Activated CD8-positive, alpha-beta memory T cell treated with anti-CD3 and anti-CD28 coated beads, Interleukin-2, amount 50 U/mL, for 4 hours (primary cell): ENCODE data around the gene RNF11.
"Not testable (repeated sequence)": the region's sequence is repeated elsewhere in the genome, so short reads cannot be mapped to it uniquely, and the experiment has no call there.

ENCODE experiments used
- DNase-seq: peaks from one replicate; pipeline ENCODE4 v3.0.0-alpha.2; 2020

Gene RNF11, protein sequence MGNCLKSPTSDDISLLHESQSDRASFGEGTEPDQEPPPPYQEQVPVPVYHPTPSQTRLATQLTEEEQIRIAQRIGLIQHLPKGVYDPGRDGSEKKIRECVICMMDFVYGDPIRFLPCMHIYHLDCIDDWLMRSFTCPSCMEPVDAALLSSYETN

DNA sequence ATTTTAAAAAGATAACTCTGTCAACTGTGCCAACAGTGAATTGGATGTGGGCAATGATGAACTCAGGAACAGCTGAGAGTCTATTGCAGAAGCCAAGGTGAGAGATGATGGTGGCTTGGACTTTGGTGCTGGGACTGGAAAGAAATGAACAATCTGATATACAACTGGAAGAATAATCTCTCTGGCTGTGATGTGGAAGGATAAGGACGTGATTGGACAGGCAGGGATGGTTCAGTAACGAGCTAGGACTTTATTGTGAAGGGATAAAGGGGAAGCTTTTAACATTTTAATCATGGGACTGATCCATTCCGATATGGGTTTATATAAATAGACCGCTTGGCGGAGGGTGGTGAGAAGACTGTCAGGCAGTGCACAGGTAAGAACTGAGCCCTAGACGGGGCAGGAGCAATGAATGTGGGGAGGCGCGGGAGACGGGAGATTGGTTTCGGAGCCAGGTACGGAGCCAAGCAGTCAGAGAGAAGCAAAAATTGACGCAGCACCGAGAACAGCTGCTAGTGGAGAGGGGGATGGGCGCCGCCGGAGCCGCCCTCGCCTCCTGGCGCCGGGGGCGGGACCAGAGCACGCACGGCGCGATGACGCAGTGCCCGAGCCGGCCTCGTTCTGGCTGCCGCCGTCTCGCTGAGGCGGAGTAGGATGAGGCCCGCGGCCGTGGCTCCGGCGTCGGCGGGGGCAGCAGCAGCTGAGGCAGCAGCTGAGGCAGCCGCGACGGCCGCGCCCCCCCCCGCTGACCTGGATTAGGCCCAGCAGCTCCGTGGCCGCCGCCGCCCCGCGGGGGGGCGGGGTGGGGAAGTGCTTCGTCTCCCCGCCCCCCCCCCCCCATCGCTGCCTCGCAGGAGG is at the start of gene RNF11:
RNF11 (plus strand) TSS at position 601 of the 858 bp plus-strand sequence. CDS start 484 bp downstream, outside the sequence.
- DNase-seq, result peak; percentile 94

DNA sequence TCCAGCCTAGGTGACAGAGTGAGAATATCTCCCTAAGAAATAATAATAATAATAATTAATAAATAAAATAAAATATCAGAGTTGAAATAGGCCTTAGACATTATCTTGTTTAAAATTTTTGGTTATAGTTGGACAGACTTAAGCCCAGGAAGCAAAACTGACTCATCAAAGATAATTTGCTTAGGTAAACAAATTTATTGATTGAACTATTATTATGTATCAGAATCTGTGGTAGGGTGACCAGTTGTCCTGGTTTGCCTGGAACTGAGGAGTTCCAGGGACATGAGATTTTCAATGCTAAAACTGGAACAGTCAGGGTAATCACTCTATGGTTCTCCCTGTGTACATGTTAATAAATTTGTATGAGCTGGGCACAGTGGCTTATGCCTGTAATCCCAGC is 47.8 kb upstream of the RNF11 start:
- no peak for DNase-seq

DNA sequence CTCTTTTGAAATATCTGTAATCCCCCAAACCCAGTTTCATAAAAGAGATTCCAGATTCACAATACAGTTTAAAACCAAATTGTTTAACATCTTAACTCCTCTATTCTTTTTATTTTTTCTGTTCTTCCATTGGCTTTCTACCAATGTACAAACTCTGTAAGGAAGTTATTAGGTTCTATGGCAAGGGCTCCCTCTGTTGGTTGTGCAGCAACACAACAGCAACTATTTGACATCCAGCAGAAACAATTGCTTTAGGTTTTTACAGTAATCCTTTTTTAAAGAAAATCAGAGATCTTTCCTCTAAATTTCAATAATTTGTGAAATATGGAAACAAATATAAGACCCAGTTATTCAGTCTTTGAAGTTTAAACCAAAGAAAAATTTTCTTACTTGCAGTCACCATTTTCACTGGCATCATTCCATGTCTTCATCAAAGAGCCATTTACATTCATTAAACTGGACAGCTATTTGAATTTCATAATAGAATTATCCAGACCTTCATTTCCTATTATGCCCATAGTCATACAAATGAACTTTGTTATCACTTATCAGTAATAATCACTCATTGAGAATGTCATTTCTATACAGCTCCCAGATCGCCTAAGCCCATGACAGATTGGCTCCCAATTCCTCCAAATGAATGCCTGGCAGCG is 46.5 kb upstream of the RNF11 start:
- DNase-seq, result peak; percentile 32

DNA sequence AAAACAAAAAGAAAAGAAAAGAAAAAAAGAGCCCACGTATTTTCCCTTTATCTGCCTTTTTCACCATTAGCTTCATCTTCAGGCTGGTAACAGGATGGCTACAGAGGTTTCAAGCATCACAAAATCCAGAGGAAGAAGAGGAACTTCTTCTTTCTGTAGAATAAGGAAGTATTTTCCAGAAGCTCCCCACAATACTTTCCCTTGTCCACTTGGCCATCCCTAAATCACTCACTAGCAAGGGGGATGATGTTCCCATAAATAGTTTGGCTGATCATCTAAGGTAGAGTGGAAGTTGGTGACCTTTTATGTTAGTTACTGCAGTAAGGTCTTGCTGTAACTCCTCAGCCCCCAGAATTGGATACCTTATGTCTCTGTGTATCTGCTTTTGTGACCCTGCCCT is 45.1 kb upstream of the RNF11 start:
- no peak for DNase-seq

DNA sequence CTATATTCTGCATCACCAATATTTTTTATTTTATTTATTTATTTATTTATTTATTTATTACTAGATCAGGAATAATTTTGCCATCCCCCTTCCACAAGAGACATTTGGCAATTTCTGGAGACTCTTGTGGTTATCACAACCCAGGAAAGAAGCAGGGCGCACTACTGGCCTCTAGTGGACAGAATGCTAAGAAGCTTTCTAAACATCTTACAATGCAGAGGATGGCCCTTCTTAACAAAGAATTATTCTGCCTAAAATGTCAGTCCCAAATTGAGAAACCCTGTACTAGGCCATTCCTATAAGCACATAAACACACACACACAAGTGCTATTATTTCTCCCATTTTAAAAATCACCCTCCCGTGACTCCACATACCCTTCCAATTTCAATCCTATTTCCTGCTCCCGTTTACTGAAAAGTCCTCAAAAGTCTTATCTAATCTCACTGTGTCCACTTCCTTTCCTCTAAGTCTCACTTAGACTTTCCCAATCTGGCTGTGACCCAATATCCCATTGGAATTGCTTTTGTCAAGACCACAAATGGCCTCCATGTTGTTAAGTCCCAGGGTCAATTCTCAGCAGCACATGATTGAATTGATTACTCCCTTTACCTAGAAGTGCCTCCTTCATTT is 43.7 kb upstream of the RNF11 start:
- peak; percentile 54 for DNase-seq

DNA sequence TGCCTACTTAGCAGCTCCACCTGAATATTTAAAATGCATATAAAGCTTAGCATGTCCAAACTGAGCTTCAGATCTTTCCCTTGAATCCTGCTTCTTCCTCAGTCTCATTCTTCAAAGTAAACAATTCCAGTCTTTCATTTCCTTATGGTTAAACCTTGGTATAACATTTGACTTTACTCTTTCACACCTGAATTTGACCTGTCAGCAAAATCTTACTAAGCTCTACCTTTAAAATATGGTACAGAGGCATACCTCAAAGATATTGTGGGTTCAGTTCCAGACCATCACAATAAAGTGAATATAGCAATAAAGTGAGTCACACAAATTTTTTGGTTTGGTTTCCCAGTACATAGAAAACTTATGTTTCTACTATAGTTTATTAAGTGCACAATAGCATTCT is 42.5 kb upstream of the RNF11 start:
- DNase-seq, result no peak

DNA sequence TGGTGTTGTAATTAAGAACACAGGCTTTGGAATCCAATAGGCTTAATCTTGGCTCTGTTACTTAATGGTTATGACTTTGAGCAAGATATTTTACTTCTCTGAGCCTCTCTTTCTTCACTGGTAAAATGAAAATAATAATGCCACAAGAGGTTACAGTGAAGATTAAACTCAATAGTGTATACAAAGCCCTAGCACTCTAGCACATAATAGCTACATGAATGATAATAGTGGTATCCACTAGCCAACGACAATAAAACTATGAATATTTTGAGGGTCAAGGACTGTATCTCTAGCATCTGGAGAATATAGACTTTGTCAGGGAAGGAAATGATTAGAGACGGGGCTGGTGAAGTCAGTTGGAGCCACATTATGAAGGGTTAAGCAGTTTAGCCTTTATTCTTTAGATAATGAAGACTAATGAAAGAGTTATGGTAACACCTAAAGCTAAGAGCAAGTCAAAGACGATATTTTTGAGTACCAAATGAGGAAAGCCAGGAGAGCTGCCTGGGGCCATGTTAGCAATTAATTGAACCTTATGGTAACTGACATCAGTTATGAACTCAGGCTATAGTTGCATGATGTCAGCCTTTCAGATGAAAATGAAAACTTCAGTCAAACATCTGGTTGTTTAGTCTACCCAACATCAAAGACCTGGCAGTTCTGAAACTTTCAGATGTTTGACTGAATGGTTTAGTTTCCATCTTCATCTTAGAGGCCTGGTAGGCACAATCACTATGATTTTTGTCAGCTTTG is 32.8 kb upstream of the RNF11 start:
- no peak for DNase-seq

DNA sequence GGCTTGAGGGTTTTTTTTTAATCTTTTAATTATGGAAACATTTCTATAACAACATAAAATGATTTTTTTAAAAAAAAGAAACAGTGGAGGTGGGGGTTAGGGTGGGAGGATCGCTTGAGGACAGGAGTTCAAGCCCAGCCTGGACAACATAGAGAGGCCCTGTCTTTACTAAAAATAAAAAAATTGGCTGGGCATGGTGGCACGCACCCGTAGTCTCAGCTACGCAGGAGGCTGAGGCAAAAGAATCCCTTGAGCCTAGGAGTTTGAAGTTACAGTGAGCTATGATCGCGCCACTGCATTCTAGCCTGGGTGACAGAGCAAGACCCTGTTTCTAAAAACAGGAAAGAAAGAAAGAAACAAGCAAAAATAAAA is 32.2 kb upstream of the RNF11 start:
- no peak for DNase-seq

DNA sequence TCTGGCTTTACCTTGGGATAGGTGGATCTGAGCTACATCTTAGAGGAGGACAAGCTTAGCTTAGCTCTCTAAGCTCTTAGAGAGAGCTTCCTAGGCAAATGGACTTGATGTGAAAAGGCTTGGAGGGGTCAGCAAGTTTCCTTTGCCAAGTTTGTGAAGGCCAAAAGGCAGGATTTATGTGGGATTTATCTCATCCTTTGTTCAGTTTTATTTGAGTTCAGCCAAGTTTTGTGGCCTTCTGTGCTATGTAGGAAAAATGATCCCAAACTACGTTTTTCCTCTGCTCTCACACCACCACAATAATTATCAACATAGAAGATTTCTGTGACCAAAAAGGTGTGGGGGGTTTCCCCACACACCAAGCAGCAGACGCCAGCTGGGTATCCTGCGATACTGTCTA is 26.0 kb upstream of the RNF11 start:
- DNase-seq, result no peak

DNA sequence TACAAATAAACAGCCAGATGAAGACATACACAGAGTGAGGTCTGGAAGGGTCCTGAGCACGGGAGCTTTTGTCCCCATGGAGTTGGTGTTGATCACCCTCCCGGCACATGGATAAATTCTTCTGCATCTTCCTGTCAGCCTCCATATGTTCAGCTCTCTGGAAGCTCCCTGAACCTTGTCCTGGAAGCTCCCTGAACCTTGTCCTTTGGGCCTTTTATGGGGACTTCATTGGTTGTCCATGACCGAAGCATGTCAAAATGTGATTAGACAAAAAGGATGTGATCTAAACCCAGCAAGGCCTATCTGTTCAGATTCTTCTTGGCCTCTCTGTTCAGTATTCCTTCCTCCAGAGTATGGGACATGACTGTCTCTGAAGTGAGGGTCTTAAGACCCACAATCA is 25.4 kb upstream of the RNF11 start:
- no peak for DNase-seq

DNA sequence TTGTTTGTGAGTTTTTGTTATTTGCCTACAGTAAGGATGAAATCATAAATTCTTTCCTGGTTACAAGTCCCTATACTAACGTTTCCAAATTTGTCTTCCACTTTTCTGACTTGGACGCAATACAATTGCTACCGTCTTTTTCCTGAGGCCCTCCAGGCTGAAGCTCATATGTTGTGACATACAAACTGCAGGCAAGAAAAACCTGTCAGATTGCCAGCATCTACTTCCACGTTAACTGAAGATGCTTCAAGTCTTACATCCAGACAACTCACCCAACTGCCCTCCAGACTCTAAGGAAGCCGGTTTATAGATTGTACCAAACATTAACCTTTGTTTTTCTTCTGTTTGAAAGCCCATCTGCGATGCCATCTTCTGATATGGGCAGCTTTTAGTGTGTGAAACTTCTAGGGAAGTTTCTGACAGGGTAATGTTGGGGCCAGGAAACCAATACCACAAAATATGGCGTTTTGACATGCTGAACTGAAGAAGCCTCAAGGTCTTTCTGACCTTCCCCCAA is 21.4 kb upstream of the RNF11 start:
- DNase-seq, result no peak

DNA sequence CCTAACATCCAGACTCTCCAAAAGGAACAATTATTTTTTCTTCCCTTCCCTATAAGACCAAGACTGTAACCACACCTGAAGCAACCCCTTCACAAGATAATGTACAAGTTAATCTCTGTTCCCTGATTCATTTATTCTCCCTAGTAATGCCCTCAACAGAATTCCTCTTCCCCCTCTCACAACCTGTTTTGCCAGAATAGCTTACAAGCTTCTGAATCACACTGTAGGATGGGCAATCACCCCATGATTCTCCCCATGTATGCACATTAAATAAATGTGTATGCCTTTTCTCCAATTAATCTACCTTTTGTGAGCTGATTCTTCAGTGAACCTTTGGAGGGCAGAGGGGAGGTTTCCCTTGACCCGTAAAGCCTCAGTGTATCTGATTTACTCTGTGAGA is 20.9 kb upstream of the RNF11 start:
- DNase-seq, result no peak

DNA sequence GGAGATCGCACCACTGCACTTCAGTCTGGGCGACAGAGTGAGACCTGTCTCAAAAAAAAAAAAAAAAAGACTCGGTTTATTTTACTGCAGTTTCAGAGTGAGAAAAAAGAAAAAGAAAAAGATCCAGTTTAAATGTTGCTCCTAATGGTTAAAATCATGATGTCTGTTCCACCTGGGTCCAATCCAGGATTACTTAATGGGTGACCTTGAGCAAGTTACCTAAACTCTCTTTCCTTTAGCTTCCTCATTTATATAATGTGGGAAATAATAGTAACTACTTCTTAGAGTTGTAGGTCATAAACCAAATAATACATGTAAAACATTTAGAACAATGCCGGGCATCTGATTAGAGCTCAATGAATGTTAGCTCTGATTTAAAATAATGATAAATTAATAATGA is 19.4 kb upstream of the RNF11 start:
- DNase-seq, result no peak

DNA sequence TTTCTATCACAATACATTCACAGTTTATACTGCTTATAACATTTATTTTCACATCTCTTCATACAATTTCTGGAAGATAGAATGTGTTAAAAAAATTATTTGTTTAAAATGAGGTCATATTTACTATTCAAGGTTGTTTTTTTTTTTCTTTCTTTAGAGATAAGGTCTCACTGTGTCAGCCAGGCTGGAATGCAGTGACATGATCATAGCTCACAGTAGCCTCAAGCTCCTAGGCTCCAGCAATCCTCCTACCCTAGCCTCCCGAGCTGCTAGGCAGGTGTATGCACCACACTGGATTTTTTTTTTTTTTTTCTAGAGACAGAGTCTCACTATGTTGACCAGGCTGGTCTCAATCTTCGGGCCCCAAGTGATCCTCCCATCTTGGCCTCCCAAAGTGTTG is 19.0 kb upstream of the RNF11 start:
- no peak for DNase-seq

DNA sequence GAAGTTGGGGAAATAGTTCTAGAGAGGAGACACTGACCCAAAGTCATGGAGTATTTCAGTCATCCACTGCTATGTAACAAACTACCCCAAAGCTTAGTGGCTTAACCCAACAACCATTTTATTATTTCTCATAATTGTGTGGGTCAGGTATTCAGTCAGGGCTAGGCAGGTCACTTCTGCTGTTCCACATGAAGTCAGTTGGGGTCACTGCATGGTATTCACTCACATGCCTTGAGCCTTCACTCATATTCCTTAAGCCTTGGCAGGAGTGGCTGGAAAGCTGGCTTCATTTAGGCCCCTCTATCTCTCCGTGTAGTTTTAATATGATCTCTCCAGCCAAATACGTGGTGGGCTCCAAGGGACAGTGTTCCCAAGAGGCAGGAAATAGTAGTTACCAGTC is 17.5 kb upstream of the RNF11 start:
- DNase-seq, result no peak

DNA sequence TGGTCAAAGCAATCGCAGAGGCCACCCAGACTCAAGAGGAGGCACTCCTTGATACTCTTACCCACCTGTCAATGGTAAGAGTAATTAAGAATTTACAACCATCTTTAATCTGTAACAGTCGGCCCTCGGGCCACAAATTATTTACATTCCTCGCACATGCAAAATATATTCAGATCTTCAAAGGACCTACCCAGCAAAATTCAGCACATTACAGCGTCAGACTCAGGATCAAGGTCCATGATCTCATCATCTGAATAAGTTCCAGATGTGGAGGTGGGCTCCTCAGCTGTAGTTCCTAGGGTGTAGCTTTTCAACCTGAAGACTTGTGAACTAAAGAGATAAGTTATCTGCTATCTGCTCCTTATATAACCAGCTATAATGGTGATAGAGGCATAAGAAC is 17.1 kb upstream of the RNF11 start:
- DNase-seq, result no peak

DNA sequence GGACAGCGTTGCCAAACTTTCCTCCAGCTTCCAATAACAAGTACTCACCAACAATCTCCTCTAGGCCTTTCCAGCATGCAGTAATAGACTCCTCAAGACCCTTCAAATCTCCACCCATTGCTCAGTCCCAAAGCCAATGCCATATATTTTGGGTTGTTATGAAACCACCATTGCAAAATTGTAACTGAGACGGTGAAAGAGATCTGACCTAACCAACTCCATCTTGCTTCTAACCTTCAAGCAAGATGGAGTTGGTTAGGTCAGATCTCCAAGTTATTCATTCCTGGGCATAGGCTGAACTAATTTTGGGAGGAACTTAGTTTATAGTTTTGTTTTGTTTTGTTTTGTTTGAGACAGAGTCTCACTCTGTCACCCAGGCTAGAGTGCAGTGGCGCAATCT is 14.5 kb upstream of the RNF11 start:
- DNase-seq, result not testable (repeated sequence)

DNA sequence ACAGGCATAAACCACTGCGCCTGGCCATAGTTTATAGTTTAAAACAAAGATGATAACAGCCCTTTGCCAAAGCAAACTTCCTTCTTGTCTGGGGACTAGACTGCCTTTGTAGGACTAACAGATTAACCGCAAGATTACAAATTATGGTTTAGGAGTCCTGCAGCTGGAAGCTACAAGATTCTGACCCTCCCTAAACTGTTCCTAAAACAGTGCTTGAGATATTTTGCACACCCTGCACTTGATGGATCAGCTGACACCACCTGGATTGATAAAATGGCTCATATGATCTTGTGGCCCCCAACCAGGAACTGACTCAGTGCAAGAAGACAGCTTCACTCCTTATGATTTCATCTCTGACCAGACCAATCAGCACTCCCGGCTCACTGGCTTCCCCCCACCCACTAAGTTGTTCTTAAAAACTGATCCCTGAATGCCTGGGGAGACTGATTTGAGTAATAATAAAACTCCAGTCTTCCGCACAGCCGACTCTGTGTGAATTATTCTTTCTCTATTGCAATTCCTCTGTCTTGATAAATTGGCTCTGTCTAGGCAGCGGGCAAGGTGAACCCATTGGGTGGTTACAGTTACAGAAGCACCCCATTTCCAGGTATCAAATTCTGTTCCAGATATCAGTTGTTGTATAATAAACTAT is 13.8 kb upstream of the RNF11 start:
- DNase-seq, result no peak

DNA sequence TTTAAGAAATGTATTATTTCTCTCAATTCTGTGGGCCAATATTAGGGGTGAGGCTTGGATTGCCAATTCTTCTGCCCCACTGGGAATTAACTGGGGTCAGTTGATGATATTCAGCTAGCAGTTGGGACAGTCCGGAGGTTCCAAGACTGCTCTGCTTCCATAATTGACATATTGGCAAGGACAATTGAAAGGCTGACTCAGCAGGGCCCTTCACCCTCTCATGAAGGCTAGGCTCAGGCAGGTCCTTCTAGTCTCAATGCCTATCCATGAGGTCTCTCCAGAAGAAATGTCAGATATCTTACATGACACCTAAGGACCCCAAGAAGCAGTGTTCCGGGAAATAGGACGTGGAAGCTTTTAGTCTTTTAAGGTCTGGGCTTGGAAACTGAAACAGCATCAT is 13.3 kb upstream of the RNF11 start:
- no peak for DNase-seq

DNA sequence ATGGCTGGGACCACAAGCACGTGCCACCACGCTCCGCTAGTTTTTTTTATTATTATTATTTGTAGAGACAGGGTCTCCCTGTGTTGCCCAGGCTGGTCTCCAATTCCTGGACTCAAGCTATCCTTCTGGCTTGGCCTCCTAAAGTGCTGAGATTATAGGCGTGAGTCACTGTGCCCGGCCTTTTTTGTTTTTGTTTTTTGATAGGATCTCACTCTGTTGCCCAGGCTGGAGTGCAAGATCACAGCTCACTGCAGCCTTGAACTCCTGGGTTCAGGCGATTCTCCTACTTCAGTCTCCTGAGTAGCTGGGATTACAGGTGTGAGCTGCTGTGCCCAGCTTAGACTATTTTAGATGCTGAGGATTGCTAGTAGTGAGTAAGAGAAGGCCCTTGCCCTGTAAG is 11.8 kb upstream of the RNF11 start:
- DNase-seq, result no peak

DNA sequence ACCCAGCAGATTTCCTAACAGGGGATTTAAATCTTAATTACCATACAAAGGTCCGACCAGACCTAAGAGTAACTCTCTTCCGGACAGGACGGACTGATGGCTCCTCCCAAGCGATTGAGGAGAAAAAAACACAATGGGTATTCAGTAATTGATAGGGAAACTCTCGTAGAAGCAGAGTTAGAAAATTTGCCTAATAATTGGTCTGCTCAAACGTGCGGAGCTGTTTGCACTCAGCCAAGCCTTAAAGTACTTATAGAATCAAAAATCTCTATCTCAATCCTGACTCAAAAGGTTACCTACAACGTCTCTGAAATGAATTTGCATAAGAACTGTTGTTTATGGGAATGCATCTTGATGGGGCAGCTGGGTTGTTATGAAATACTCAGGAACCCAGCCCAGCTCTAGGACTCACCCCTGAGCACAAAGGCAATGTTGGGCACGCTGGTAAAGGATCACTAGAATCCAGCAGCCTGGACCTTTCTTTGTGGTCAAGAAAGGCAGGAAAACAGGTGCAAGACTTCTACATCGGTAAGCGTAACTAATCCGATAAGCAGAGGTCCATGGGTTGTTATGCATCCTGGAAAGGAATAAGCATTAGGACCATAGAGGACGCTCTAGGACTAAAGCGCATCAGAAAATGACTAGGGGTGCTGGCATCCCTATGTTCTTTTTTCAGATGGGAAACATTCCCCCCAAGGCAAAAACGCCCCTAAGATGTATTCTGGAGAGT is 8.7 kb upstream of the RNF11 start:
- DNase-seq, result not testable (repeated sequence)

DNA sequence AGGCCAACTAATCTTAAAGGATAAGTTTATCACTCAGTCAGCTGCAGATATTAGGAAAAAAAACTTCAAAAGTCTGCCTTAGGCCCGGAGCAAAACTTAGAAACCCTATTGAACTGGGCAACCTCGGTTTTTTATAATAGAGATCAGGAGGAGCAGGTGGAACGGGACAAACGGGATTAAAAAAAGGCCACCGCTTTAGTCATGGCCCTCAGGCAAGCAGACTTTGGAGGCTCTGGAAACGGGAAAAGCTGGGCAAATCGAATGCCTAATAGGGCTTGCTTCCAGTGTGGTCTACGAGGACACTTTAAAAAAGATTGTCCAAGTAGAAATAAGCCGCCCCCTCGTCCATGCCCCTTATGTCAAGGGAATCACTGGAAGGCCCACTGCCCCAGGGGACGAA is 7.6 kb upstream of the RNF11 start:
- not testable (repeated sequence) for DNase-seq
